HepG2 (cell line): Measurements from ENCODE around the gene AGER. TPM values are rescaled to one million over a fixed set of nuclear protein-coding genes. Genes with fewer than 3 reads are reported as not detected.
A peak's percentile ranks its signal among the peaks of the same experiment; 100 is the strongest.

Experiments
- ARID3A ChIP-seq: IDR thresholded peaks from 2 replicates; pipeline ENCODE4 v1.6.1; 2012; ENCODE audit warnings: low read depth, low read length, improper control_type of control experiment
- BORCS8-MEF2B ChIP-seq: sonication (generic); formaldehyde crosslinking; IDR thresholded peaks from 2 replicates; pipeline ENCODE4 v1.8.0; 2022; ENCODE audit warnings: mild to moderate bottlenecking, missing genetic modification reagents
- CCAR2 ChIP-seq: fragments of 200-400 bp; formaldehyde crosslinking; optimal IDR thresholded peaks from 2 replicates; pipeline ENCODE3; 2018; ENCODE audit warnings: low read depth, mild to moderate bottlenecking, low read length, moderate library complexity
- KDM5B ChIP-seq: sonication (generic); formaldehyde crosslinking; IDR thresholded peaks from 2 replicates; pipeline ENCODE4 v1.4.0; 2020; ENCODE audit warnings: missing genetic modification reagents, mild to moderate bottlenecking, borderline replicate concordance
- KDM6A ChIP-seq: IDR thresholded peaks from 2 replicates; pipeline ENCODE4 v1.6.1; 2016; ENCODE audit warnings: low read depth
- LBX2 ChIP-seq: sonication (generic); formaldehyde crosslinking; IDR thresholded peaks from 2 replicates; pipeline ENCODE4 v1.5.0; 2020; ENCODE audit warnings: missing genetic modification reagents, mild to moderate bottlenecking, borderline replicate concordance
- MXD3 ChIP-seq: IDR thresholded peaks from 2 replicates; pipeline ENCODE4 v1.6.1; 2016; ENCODE audit warnings: mild to moderate bottlenecking, missing biosample characterization, missing genetic modification reagents
- NCOR1 ChIP-seq: fragments of 200-600 bp; sonication (generic); IDR thresholded peaks from 2 replicates; pipeline ENCODE4 v1.7.0; 2017; ENCODE audit warnings: antibody characterized with exemption, low read length, borderline replicate concordance
- PAF1 ChIP-seq: IDR thresholded peaks from 2 replicates; pipeline ENCODE4 v1.6.1; 2016; ENCODE audit warnings: missing genetic modification reagents, missing compliant biosample characterization
- PBX3 ChIP-seq: sonication (generic); formaldehyde crosslinking; IDR thresholded peaks from 2 replicates; pipeline ENCODE4 v1.8.1; 2023; ENCODE audit warnings: missing genetic modification reagents, inconsistent platforms, borderline replicate concordance
- RCOR2 ChIP-seq: IDR thresholded peaks from 2 replicates; pipeline ENCODE4 v1.6.1; 2016; ENCODE audit warnings: missing biosample characterization, missing genetic modification reagents
- RELA ChIP-seq: sonication (generic); formaldehyde crosslinking; IDR thresholded peaks from 2 replicates; pipeline ENCODE4 v1.4.0; 2020; ENCODE audit warnings: missing genetic modification reagents
- RXRA ChIP-seq: sonication (generic); formaldehyde crosslinking; IDR thresholded peaks from 2 replicates; pipeline ENCODE4 v1.5.1; 2020; ENCODE audit warnings: missing genetic modification reagents
- TIGD3 ChIP-seq: sonication (generic); formaldehyde crosslinking; IDR thresholded peaks from 2 replicates; pipeline ENCODE4 v1.5.1; 2020; ENCODE audit warnings: mild to moderate bottlenecking, missing genetic modification reagents, borderline replicate concordance
- ZNF468 ChIP-seq: sonication (generic); formaldehyde crosslinking; IDR thresholded peaks from 2 replicates; pipeline ENCODE4 v1.8.0; 2022; ENCODE audit warnings: mild to moderate bottlenecking, moderate library complexity, missing genetic modification reagents
- ZNF614 ChIP-seq: IDR thresholded peaks from 2 replicates; pipeline ENCODE4 v1.6.1; 2018; ENCODE audit warnings: missing biosample characterization, missing genetic modification reagents, inconsistent platforms, borderline replicate concordance
- ZNF772 ChIP-seq: sonication (generic); formaldehyde crosslinking; IDR thresholded peaks from 2 replicates; pipeline ENCODE4 v1.5.0; 2020; ENCODE audit warnings: mild to moderate bottlenecking, missing genetic modification reagents
- polyA plus RNA-seq, 8 experiments: library from polyadenylated mRNA; depleted of rRNA in 3 of 8; stranded (reverse) in 7 of 8; unstranded in 1 of 8; fragments of >200 nt; fragmentation: Illumina TruSeq in 4 of 8; extraction: Trizol in 4 of 8; gene quantifications; 2 replicates each; pipeline versions ENCODE4 v1.2.1 to v1.2.3, GENCODE V29; 2011 to 2016; ENCODE audit warnings: low read depth in 4 of 8, missing spikeins in 1 of 8, mixed read lengths in 1 of 8; ENCODE audit not compliant: insufficient read depth in 1 of 8
- total RNA-seq, 5 experiments: library from RNA; depleted of rRNA; stranded (reverse); fragments of >200 nt; fragmentation: Illumina TruSeq; extraction: Trizol; gene quantifications; 2 replicates each; pipeline ENCODE4 v1.2.3, GENCODE V29; 2016; ENCODE audit warnings: low read depth in 1 of 5
- TF ChIP-seq, protein P1 (sequence below): sonication (generic); formaldehyde crosslinking; IDR thresholded peaks from 2 replicates; pipeline ENCODE4 v1.8.1; 2023; ENCODE audit warnings: mild to moderate bottlenecking, missing genetic modification reagents
- TF ChIP-seq, protein P2 (sequence below): sonication (generic); formaldehyde crosslinking; IDR thresholded peaks from 2 replicates; pipeline ENCODE4 v1.5.0; 2020; ENCODE audit warnings: missing genetic modification reagents

Gene AGER
- total and polyA plus RNA-seq, 2 of the 13 experiments (the other 11 are each of a cell fraction or from before 2014, with no cell fraction given) = 1.9 to 5.1 TPM

DNA sequence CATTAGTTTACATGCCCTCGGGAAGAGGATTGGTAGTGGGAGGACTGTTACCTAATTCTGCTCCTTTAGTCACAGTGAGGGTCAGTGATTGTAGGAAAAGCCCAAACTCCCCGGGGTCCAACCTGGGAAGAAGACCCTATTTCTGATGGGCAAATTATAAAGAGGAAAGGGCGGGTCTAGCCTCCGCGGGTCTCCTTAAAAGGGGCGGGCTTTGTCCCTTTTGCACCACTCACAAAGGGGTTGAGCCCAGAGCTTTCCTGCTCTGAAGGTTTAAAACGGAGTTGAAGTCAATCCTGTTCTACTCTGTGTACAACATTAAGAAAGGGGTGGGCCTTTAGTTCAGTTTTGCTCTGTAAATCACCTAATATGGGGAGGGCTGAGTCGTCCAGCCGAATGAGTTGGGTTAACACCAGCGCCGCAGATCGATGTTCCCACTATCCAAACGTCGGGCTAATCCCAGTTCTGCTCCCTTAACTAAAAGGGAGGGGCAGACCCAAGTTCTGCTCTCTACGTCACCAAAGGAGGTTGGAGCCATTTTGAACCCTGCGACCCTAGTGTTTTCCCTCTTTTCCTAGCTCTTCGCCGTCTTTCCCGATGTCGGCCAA, 6.8 kb downstream of the AGER start (continued):
- TF ChIP-seq RCOR2 (CRISPR knock-in tag) (no peak), KDM5B (CRISPR knock-in tag) (peak; percentile 27; the same call in 1 of the 2 replicates), RXRA (CRISPR knock-in tag) (peak; percentile 55; the same call in 1 of the 2 replicates), ZNF772 (CRISPR knock-in tag) (peak; percentile 68; the same call in 1 of the 2 replicates), ZNF614 (CRISPR knock-in tag) (peak; percentile 21; the same call in 1 of the 2 replicates), MXD3 (CRISPR knock-in tag) (no peak), ZNF468 (no peak), ARID3A (no peak; the same call in 1 of the 2 replicates), KDM6A (no peak), TIGD3 (CRISPR knock-in tag) (peak; percentile 42; the same call in 1 of the 2 replicates), LBX2 (CRISPR knock-in tag) (no peak), PBX3 (CRISPR knock-in tag) (no peak), BORCS8-MEF2B (CRISPR knock-in tag) (peak; percentile 63; the same call in 1 of the 2 replicates), RELA (CRISPR knock-in tag) (peak; percentile 52; the same call in 1 of the 2 replicates), NCOR1 (no peak), CCAR2 (peak; percentile 44), PAF1 (CRISPR knock-in tag) (no peak)
- TF ChIP-seq, protein P1, sequence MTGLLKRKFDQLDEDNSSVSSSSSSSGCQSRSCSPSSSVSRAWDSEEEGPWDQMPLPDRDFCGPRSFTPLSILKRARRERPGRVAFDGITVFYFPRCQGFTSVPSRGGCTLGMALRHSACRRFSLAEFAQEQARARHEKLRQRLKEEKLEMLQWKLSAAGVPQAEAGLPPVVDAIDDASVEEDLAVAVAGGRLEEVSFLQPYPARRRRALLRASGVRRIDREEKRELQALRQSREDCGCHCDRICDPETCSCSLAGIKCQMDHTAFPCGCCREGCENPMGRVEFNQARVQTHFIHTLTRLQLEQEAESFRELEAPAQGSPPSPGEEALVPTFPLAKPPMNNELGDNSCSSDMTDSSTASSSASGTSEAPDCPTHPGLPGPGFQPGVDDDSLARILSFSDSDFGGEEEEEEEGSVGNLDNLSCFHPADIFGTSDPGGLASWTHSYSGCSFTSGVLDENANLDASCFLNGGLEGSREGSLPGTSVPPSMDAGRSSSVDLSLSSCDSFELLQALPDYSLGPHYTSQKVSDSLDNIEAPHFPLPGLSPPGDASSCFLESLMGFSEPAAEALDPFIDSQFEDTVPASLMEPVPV (CRISPR knock-in tag) = no peak
- TF ChIP-seq, protein P2, sequence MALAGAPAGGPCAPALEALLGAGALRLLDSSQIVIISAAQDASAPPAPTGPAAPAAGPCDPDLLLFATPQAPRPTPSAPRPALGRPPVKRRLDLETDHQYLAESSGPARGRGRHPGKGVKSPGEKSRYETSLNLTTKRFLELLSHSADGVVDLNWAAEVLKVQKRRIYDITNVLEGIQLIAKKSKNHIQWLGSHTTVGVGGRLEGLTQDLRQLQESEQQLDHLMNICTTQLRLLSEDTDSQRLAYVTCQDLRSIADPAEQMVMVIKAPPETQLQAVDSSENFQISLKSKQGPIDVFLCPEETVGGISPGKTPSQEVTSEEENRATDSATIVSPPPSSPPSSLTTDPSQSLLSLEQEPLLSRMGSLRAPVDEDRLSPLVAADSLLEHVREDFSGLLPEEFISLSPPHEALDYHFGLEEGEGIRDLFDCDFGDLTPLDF (CRISPR knock-in tag) = no peak
